Measurements from ENCODE around the gene ACOT4. TPM values are rescaled to one million over a fixed set of nuclear protein-coding genes. Genes with fewer than 3 reads are reported as not detected.

ACOT4 gene
- polyA plus RNA-seq, 3 donors: 0.04 to 0.12 TPM; not detected in 1

DNA sequence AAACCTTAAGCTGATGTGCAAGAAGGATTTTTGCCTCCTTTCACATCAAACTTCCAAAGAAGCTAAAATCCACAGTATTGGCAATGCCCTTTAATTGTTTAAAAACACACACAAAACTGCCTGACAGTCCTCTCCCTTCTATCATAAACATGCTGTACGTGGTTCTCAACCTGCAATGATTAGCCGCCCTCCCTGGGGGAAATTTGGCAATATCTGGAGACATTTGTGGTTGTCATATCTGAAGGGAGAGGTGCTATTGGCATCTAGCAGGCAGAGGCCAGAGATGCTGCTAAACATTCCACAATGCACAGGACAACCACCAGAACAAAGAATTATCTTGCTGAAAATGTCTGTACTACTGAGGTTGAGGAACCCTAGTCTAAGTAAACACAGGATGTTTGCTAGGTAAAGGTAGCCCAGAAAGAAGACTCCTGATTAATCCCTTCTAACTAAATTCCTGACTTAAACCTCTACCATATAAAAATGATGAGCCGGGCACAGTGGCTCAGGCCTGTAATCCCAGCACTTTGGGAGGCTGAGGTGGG lies 21.8 kb downstream of the ACOT4 start:
- TF ChIP-seq, protein P1, sequence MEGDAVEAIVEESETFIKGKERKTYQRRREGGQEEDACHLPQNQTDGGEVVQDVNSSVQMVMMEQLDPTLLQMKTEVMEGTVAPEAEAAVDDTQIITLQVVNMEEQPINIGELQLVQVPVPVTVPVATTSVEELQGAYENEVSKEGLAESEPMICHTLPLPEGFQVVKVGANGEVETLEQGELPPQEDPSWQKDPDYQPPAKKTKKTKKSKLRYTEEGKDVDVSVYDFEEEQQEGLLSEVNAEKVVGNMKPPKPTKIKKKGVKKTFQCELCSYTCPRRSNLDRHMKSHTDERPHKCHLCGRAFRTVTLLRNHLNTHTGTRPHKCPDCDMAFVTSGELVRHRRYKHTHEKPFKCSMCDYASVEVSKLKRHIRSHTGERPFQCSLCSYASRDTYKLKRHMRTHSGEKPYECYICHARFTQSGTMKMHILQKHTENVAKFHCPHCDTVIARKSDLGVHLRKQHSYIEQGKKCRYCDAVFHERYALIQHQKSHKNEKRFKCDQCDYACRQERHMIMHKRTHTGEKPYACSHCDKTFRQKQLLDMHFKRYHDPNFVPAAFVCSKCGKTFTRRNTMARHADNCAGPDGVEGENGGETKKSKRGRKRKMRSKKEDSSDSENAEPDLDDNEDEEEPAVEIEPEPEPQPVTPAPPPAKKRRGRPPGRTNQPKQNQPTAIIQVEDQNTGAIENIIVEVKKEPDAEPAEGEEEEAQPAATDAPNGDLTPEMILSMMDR (IDR thresholded peaks at IDR 0.05): no peak
- H4K20me1 ChIP-seq (ENCODE audit: insufficient read depth, low read length): no peaks in the 10 kb centered on the region
- peaks cover 11 to 16% of the 10 kb centered on the region in 2 donors for H3K27me3 ChIP-seq (ENCODE audit: control insufficient read depth in 2 of 2, insufficient read depth in 2 of 2, low read length in 2 of 2)
- H3K4me1 ChIP-seq (ENCODE audit: control insufficient read depth in 1 of 2, insufficient read depth in 2 of 2, low read length in 2 of 2): peaks cover 7 to 9% of the 10 kb centered on the region in 2 donors
- peak overlapping the region; percentile 92 for H3K4me2 ChIP-seq (replicated peaks; ENCODE audit: extremely low read depth, low read length, poor library complexity, severe bottlenecking)
- Mint-ChIP-seq H3K27me3 (ENCODE audit: low read depth in 3 of 3) (peaks cover 11 to 28% (median 26%) of the 10 kb centered on the region in 3 donors), H3K36me3 (no peaks in the 10 kb centered on the region), H3K4me1 (peaks cover 7% of the 10 kb centered on the region), H3K4me3 (peak overlapping the region; percentile 82 to 92), H3K27ac (no peak overlapping the region), H3K9me3 (peaks cover 0 to 4% (median 0%) of the 10 kb centered on the region in 7 donors)
- H3K9me3 ChIP-seq (replicated peaks in 1 of 2; ENCODE audit: control insufficient read depth in 1 of 2, insufficient read depth in 1 of 2, low read length in 2 of 2): no peaks in the 10 kb centered on the region
- no peak for DNase-seq
- WGBS (ENCODE audit: insufficient coverage): no CpG with 5 or more reads among the region's 3 CpGs
- no peaks in the 10 kb centered on the region for H3K36me3 ChIP-seq (replicated peaks in 1 of 2; ENCODE audit: control insufficient read depth in 1 of 2, insufficient read depth in 2 of 2, low read length in 2 of 2)
- peak overlapping the region; percentile 85 for H2AFZ ChIP-seq (ENCODE audit: insufficient read depth, low read depth, low read length, poor library complexity, severe bottlenecking)
- H3K79me2 ChIP-seq (ENCODE audit: insufficient read depth, low read length): no peaks in the 10 kb centered on the region
- peak overlapping the region in 1 of 3 experiments; percentile 82 for H3K4me3 ChIP-seq (replicated peaks in 1 of 3; ENCODE audit: low read depth in 2 of 3, low read length in 3 of 3)
- intact Hi-C loops (cut with micrococcal nuclease): no loop called here
- H3K9ac ChIP-seq (ENCODE audit: insufficient read depth, low read length, poor library complexity, severe bottlenecking): peak overlapping the region; percentile 36
- no peak overlapping the region for H3K27ac ChIP-seq (ENCODE audit: low read depth in 1 of 2, low read length in 2 of 2)

DNA sequence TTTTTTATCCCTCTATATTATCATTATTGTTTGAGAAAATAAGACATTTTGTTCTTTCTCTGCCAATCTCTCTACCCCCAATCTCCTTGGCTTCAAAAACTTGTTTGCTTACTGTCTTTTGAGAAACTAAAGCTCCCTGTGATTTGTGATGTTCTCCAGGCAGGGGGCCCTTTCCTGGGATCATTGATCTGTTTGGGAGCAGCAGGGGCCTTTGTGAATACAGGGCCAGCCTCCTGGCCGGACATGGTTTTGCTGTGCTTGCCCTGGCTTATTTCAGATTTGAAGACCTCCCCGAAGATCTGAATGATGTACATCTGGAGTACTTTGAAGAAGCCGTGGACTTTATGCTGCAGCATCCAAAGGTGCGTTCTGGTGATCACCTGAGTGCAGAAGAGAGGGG lies 25.2 kb downstream of the ACOT4 start:
- TF ChIP-seq, protein P1 (IDR thresholded peaks at IDR 0.05): no peak
- no peak overlapping the region for H3K4me3 ChIP-seq (replicated peaks in 1 of 3; ENCODE audit: low read depth in 2 of 3, low read length in 3 of 3)
- H4K20me1 ChIP-seq (ENCODE audit: insufficient read depth, low read length): no peaks in the 10 kb centered on the region
- DNase-seq: no peak
- no peaks in the 10 kb centered on the region for H3K9me3 ChIP-seq (replicated peaks in 1 of 2; ENCODE audit: control insufficient read depth in 1 of 2, insufficient read depth in 1 of 2, low read length in 2 of 2)
- no peak overlapping the region for H2AFZ ChIP-seq (ENCODE audit: insufficient read depth, low read depth, low read length, poor library complexity, severe bottlenecking)
- peaks cover 11 to 20% (median 18%) of the 10 kb centered on the region in 3 donors for H3K27me3 Mint-ChIP-seq (ENCODE audit: low read depth in 3 of 3)
- peak overlapping the region in 1 of 7 donors; percentile 6 for H3K27ac Mint-ChIP-seq
- H3K4me3 Mint-ChIP-seq: no peak overlapping the region
- H3K9ac ChIP-seq (ENCODE audit: insufficient read depth, low read length, poor library complexity, severe bottlenecking): no peak overlapping the region
- H3K4me1 ChIP-seq (ENCODE audit: control insufficient read depth in 1 of 2, insufficient read depth in 2 of 2, low read length in 2 of 2): peaks cover 7 to 9% of the 10 kb centered on the region in 2 donors
- no peaks in the 10 kb centered on the region for H3K36me3 Mint-ChIP-seq
- intact Hi-C loops (cut with micrococcal nuclease): no loop called here
- H3K4me2 ChIP-seq (replicated peaks; ENCODE audit: extremely low read depth, low read length, poor library complexity, severe bottlenecking): no peak overlapping the region
- WGBS (ENCODE audit: insufficient coverage): 93% methylated on average over 3 of the region's 4 CpGs
- no peaks in the 10 kb centered on the region for H3K36me3 ChIP-seq (replicated peaks in 1 of 2; ENCODE audit: control insufficient read depth in 1 of 2, insufficient read depth in 2 of 2, low read length in 2 of 2)
- no peaks in the 10 kb centered on the region for H3K9me3 Mint-ChIP-seq
- no peak overlapping the region for H3K27ac ChIP-seq (ENCODE audit: low read depth in 1 of 2, low read length in 2 of 2)
- peaks cover 9 to 13% of the 10 kb centered on the region in 2 donors for H3K27me3 ChIP-seq (ENCODE audit: control insufficient read depth in 2 of 2, insufficient read depth in 2 of 2, low read length in 2 of 2)
- no peaks in the 10 kb centered on the region for H3K79me2 ChIP-seq (ENCODE audit: insufficient read depth, low read length)
- peaks cover 7% of the 10 kb centered on the region for H3K4me1 Mint-ChIP-seq

Data from CD14-positive monocyte (primary cell).